Measurements from ENCODE around the gene ARMH3. TPM values are rescaled to one million over a fixed set of nuclear protein-coding genes. Genes with fewer than 3 reads are reported as not detected.

Gene ARMH3
- total and polyA plus RNA-seq, 5 donors from 2014 or later = 21.3 to 42.2 (median 25.0) TPM

GRCh38 chr10:101812606-101813005 is 243.4 kb downstream of the ARMH3 start:
- H3K27ac ChIP-seq (ENCODE audit: insufficient read depth, low read length, poor library complexity, severe bottlenecking) = peak overlapping the region; percentile 29
- H3K4me3 ChIP-seq (ENCODE audit: low read depth, low read length) = peak overlapping the region; percentile 99
- Mint-ChIP-seq H3K9me3 (no peaks in the 10 kb centered on the region), H3K36me3 (peaks cover 46% of the 10 kb centered on the region), H3K27ac (peak overlapping the region in 2 of 3 donors; percentile 81 to 90), H3K27me3 (no peaks in the 10 kb centered on the region), H3K4me3 (peak overlapping the region; percentile 15 to 100 (median 94)), H3K4me1 (peaks cover 32 to 68% (median 48%) of the 10 kb centered on the region in 4 donors)
- H3K36me3 ChIP-seq (ENCODE audit: control insufficient read depth, insufficient read depth, low read length) = peaks cover 56% of the 10 kb centered on the region
- H3K9me3 ChIP-seq (ENCODE audit: control insufficient read depth in 2 of 2, low read length in 2 of 2) = no peaks in the 10 kb centered on the region
- no peaks in the 10 kb centered on the region for H3K27me3 ChIP-seq (ENCODE audit: control insufficient read depth, insufficient read depth, low read length)
- no peak for DNase-seq
- peaks cover 53% of the 10 kb centered on the region for H3K4me1 ChIP-seq (ENCODE audit: control insufficient read depth, insufficient read depth, low read length, poor library complexity, severe bottlenecking)
- ATAC-seq (ENCODE audit: low read depth in 2 of 2) = no peak

GRCh38 chr10:101807158-101807557 is 248.8 kb downstream of the ARMH3 start:
- no peak overlapping the region for H3K27ac Mint-ChIP-seq
- no peaks in the 10 kb centered on the region for H3K27me3 Mint-ChIP-seq
- H3K4me3 ChIP-seq (ENCODE audit: low read depth, low read length) = peak overlapping the region; percentile 13
- H3K27ac ChIP-seq (ENCODE audit: insufficient read depth, low read length, poor library complexity, severe bottlenecking) = peak overlapping the region; percentile 5
- DNase-seq = no peak
- no peaks in the 10 kb centered on the region for H3K9me3 ChIP-seq (ENCODE audit: control insufficient read depth in 2 of 2, low read length in 2 of 2)
- peaks cover 95% of the 10 kb centered on the region for H3K36me3 ChIP-seq (ENCODE audit: control insufficient read depth, insufficient read depth, low read length)
- no peaks in the 10 kb centered on the region for H3K9me3 Mint-ChIP-seq
- no peaks in the 10 kb centered on the region for H3K27me3 ChIP-seq (ENCODE audit: control insufficient read depth, insufficient read depth, low read length)
- H3K4me1 ChIP-seq (ENCODE audit: control insufficient read depth, insufficient read depth, low read length, poor library complexity, severe bottlenecking) = peaks cover 18% of the 10 kb centered on the region
- peaks cover 17 to 56% (median 37%) of the 10 kb centered on the region in 4 donors for H3K4me1 Mint-ChIP-seq
- H3K36me3 Mint-ChIP-seq = peaks cover 35% of the 10 kb centered on the region
- no peak overlapping the region for H3K4me3 Mint-ChIP-seq
- ATAC-seq (ENCODE audit: low read depth in 2 of 2) = no peak

GRCh38 chr10:101803511-101803910 is 252.5 kb downstream of the ARMH3 start:
- Mint-ChIP-seq H3K9me3 (no peaks in the 10 kb centered on the region), H3K27ac (no peak overlapping the region), H3K36me3 (peaks cover 48% of the 10 kb centered on the region), H3K27me3 (no peaks in the 10 kb centered on the region), H3K4me1 (peaks cover 26 to 55% (median 41%) of the 10 kb centered on the region in 4 donors), H3K4me3 (no peak overlapping the region)
- DNase-seq (no peak), ATAC-seq (ENCODE audit: low read depth in 2 of 2) (no peak)
- peaks cover 14% of the 10 kb centered on the region for H3K4me1 ChIP-seq (ENCODE audit: control insufficient read depth, insufficient read depth, low read length, poor library complexity, severe bottlenecking)
- no peaks in the 10 kb centered on the region for H3K27me3 ChIP-seq (ENCODE audit: control insufficient read depth, insufficient read depth, low read length)
- H3K36me3 ChIP-seq (ENCODE audit: control insufficient read depth, insufficient read depth, low read length) = peaks cover 97% of the 10 kb centered on the region
- H3K9me3 ChIP-seq (ENCODE audit: control insufficient read depth in 2 of 2, low read length in 2 of 2) = no peaks in the 10 kb centered on the region
- no peak overlapping the region for H3K4me3 ChIP-seq (ENCODE audit: low read depth, low read length)
- H3K27ac ChIP-seq (ENCODE audit: insufficient read depth, low read length, poor library complexity, severe bottlenecking) = no peak overlapping the region

DNA sequence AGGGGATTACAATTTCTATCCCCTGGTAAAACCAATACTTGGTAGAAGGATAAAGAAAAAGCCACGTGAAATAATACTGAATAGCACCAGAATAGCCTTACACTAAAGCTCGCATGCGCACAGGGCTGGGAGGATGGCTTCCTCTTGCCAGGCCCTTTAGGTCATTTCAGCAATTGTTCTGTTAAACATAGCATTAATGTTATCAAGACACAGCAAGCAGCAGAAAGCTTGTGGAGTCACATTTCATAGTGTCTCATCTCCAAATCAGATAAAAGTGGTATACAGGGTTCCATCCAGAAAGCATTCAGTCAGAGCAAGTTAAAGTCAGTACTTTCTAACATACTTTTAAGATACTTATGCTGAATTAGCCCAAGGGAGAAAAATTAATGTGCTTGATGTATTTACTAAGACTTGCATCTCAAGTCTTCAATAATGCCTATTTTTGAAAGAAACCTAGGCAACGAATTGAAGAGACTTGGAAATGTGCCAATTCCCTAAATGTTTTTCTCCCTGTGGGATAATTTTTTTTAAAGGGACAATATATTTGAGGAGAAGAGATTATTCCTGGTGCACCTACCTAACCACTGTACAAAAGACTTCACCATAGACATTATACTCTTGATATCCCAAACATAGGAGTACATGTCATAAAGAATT is 258.4 kb downstream of the ARMH3 start:
- H3K27ac Mint-ChIP-seq = peak overlapping the region in 1 of 3 donors; percentile 3
- H3K4me3 Mint-ChIP-seq = peak overlapping the region in 2 of 4 donors; percentile 24 to 43
- H3K27me3 ChIP-seq (ENCODE audit: control insufficient read depth, insufficient read depth, low read length) = no peaks in the 10 kb centered on the region
- ATAC-seq (ENCODE audit: low read depth in 2 of 2) (no peak), DNase-seq (no peak)
- H3K36me3 Mint-ChIP-seq = peaks cover 56% of the 10 kb centered on the region
- peaks cover 6% of the 10 kb centered on the region for H3K4me1 ChIP-seq (ENCODE audit: control insufficient read depth, insufficient read depth, low read length, poor library complexity, severe bottlenecking)
- H3K27ac ChIP-seq (ENCODE audit: insufficient read depth, low read length, poor library complexity, severe bottlenecking) = no peak overlapping the region
- peaks cover 38 to 68% (median 45%) of the 10 kb centered on the region in 4 donors for H3K4me1 Mint-ChIP-seq
- no peaks in the 10 kb centered on the region for H3K9me3 ChIP-seq (ENCODE audit: control insufficient read depth in 2 of 2, low read length in 2 of 2)
- H3K4me3 ChIP-seq (ENCODE audit: low read depth, low read length) = no peak overlapping the region
- no peaks in the 10 kb centered on the region for H3K9me3 Mint-ChIP-seq
- peaks cover 96% of the 10 kb centered on the region for H3K36me3 ChIP-seq (ENCODE audit: control insufficient read depth, insufficient read depth, low read length)
- no peaks in the 10 kb centered on the region for H3K27me3 Mint-ChIP-seq

Other genes with a start within 250 kb of the ARMH3 start
- 442 TPM for gene OGA, start 237.7 kb downstream of the ARMH3 start, total RNA-seq
- 10 to 100 TPM; 36.7 to 42.2 (median 41.3) TPM for gene OGA, start 237.7 kb downstream of the ARMH3 start, polyA plus RNA-seq
- gene KCNIP2, start 212.4 kb downstream of the ARMH3 start, total RNA-seq = 1.6 TPM
- gene KCNIP2, start 212.4 kb downstream of the ARMH3 start, polyA plus RNA-seq = under 1 TPM in 1 of 4 donors, not detected in 3; 0.08 TPM
- gene HPS6, start 9.2 kb upstream of the ARMH3 start, total RNA-seq = 15.8 TPM
- 10 to 100 TPM; 27.2 to 36.2 (median 29.2) TPM for gene HPS6, start 9.2 kb upstream of the ARMH3 start, polyA plus RNA-seq
- gene LDB1, start 64.2 kb upstream of the ARMH3 start, total RNA-seq = 120 TPM
- gene LDB1, start 64.2 kb upstream of the ARMH3 start, polyA plus RNA-seq = 10 to 100 TPM; 18.1 to 30.5 (median 27.1) TPM
- 35.3 TPM for gene PPRC1, start 76.9 kb upstream of the ARMH3 start, total RNA-seq
- 10 to 100 TPM in 2 of 4 donors, 1 to 10 TPM in 2; 6.6 to 13.0 (median 8.7) TPM for gene PPRC1, start 76.9 kb upstream of the ARMH3 start, polyA plus RNA-seq
- gene NOLC1, start 96.2 kb upstream of the ARMH3 start, total RNA-seq = 35.6 TPM
- gene NOLC1, start 96.2 kb upstream of the ARMH3 start, polyA plus RNA-seq = 10 to 100 TPM; 29.5 to 46.5 (median 42.1) TPM
- gene ELOVL3, start 170.1 kb upstream of the ARMH3 start, total RNA-seq = not detected
- gene ELOVL3, start 170.1 kb upstream of the ARMH3 start, polyA plus RNA-seq = under 1 TPM in 1 of 4 donors, not detected in 3; 0.16 TPM
- not detected for gene PITX3, start 185.3 kb upstream of the ARMH3 start, total RNA-seq
- not detected for gene PITX3, start 185.3 kb upstream of the ARMH3 start, polyA plus RNA-seq
- gene GBF1, start 189.4 kb upstream of the ARMH3 start, total RNA-seq = 45.6 TPM
- gene GBF1, start 189.4 kb upstream of the ARMH3 start, polyA plus RNA-seq = 10 to 100 TPM in 1 of 4 donors, 1 to 10 TPM in 3; 8.8 to 10.1 (median 9.9) TPM